GM19193 (cell line): ENCODE results near the gene RPL11.

ENCODE experiments used
- POLR2A ChIP-seq: IDR thresholded peaks from 4 replicates; pipeline ENCODE4 v1.6.1; 2011; ENCODE audit not compliant: insufficient read depth, insufficient read length; ENCODE audit errors: extremely low read depth

Gene RPL11

GRCh38 chr1:23704834-23705495 lies 13.4 kb downstream of the RPL11 start:
- TF ChIP-seq POLR2A = no peak

- TF ChIP-seq POLR2A = no peak
Observed at GRCh38 chr1:23709229-23709628, 17.6 kb downstream of the RPL11 start.

GRCh38 chr1:23718482-23718881 lies 26.9 kb downstream of the RPL11 start:
- no peak for TF ChIP-seq POLR2A

GRCh38 chr1:23719162-23719820 lies 27.7 kb downstream of the RPL11 start:
- TF ChIP-seq POLR2A = no peak

GRCh38 chr1:23720256-23720995 lies 28.8 kb downstream of the RPL11 start:
- peak; percentile 48 for TF ChIP-seq POLR2A

GRCh38 chr1:23722652-23723051 lies 31.0 kb downstream of the RPL11 start:
- TF ChIP-seq POLR2A = peak; percentile 25

GRCh38 chr1:23726686-23727085 lies 35.1 kb downstream of the RPL11 start:
- TF ChIP-seq POLR2A = no peak

- peak; percentile 38 for TF ChIP-seq POLR2A
Observed at GRCh38 chr1:23727362-23727811, 35.8 kb downstream of the RPL11 start.

GRCh38 chr1:23732363-23733224 lies 41.0 kb downstream of the RPL11 start:
- no peak for TF ChIP-seq POLR2A

GRCh38 chr1:23736437-23737134 lies 45.0 kb downstream of the RPL11 start:
- TF ChIP-seq POLR2A = no peak

- TF ChIP-seq POLR2A = no peak
Observed at GRCh38 chr1:23741609-23742008, 50.0 kb downstream of the RPL11 start.

GRCh38 chr1:23742670-23743286 lies 51.2 kb downstream of the RPL11 start:
- TF ChIP-seq POLR2A = no peak

GRCh38 chr1:23743287-23744152 lies 51.9 kb downstream of the RPL11 start, which contains the start of gene ELOA:
Gene ELOA (plus strand): TSS chr1:23743471. CDS start chr1:23743504, 33 bp downstream.
- TF ChIP-seq POLR2A = peak; percentile 90
